Adipose tissue (tissue), 3 donors: ENCODE data around the gene CA5A. TPM values are rescaled to one million over a fixed set of nuclear protein-coding genes. Genes with fewer than 3 reads are reported as not detected.
"Not testable (repeated sequence)": the region's sequence is repeated elsewhere in the genome, so short reads cannot be mapped to it uniquely, and the experiment has no call there.

Experiments used
- H3K27ac ChIP-seq: one replicate; pipeline ENCODE4 v1.5.1; 2013; ENCODE audit warnings: low read depth, low read length
- WGBS, 3 donors: extraction: QIAGEN DNeasy Blood & Tissue Kit; methylation state at CpG; one replicate each; pipeline ENCODE4 v1.1.7; 2013; 5-methylcytosine and 5-hydroxymethylcytosine counted together
- polyA plus RNA-seq, 3 donors: library from polyadenylated mRNA; stranded (reverse); fragments of 200-250 nt; gene quantifications; one replicate each; pipeline ENCODE4 v1.2.3, GENCODE V29; 2013
- donor health status: healthy with polysubstance abuse.
- donor health status: Bipolar disorder and iron deficiency.
- donor health status: healthy.

CA5A gene
- polyA plus RNA-seq, 3 donors = not detected

DNA sequence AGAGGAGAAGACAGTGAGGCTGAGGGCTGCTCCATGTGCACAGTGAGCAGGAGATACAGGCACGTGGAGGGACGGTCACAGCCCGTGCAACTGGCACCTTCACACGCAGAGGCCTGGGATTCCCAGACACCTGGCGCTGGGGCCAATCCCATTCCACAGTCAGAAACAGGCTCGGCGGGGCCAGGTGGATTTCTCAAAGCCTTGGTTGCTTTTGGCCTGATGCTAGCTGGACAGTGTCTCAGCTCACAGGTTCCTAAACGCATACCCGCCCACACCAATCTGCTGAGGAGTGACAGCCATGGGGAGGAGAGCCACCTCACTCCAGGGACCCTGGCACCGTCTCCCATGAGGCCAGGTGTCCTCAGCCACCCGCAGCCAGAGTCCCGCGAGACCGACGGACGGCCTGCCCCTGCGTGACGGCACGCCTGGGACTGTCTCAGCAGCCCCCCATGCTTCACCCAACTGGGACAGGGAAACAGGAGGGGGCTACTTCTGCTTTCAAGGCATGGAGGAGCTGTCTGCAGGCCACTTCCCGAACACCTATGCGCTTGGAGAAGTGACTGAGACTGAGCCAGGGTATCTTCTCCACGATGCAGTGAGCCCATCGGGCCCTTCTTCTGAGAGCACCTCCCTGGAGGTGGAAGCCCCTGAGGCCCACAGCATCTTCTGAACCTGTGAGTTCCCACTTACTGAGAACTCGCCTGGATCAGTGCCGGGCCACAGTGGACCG is 73.6 kb downstream of the CA5A start:
- not testable (repeated sequence) for H3K27ac ChIP-seq
- 79 to 89% (median 82%) methylated on average over 26 of the region's 26 CpGs for WGBS, 3 donors

- 84 to 89% (median 85%) methylated on average over 17 to 18 of the region's 18 CpGs for WGBS, 3 donors
- not testable (repeated sequence) for H3K27ac ChIP-seq
These were observed 74.8 kb downstream of the CA5A start for GRCh38 chr16:87861300-87862099.

DNA sequence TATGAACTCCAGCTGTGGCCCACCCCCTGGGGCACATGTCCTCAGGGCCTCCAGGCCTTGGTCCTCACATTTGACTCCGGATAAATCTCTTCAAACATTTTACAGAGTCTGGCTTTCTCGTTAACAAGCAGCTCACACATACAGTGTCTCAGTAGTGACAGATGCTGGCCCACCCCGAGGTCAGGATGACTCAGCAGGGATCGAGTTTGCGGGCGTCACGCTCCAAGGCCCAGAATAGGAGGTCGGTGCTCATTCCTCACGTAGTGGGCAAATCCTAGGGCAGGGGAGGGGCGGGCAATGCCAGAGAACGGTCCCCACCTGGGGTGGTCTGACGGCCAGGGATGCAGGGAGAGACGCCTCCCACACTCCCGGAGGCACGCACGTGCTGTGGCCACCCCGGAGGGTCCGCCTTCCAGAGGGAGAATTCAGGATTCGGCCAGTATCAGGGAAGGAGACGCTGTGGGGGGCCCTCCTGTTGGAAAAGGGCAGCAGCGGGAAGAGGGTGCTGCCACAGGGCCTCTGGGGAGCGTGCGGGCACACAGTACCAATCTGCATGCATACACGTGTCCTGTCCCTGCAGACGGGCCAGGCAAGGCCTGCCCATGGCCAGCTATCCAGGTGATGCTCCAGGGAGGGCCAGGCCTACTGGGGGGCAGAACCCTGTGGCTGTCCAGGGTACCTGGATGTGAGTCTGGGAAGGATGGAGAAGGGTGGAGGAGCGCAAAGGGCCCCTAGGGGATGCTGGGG is 75.6 kb downstream of the CA5A start:
- H3K27ac ChIP-seq = no peak overlapping the region
- 65 to 83% (median 66%) methylated on average over 24 to 26 of the region's 26 CpGs for WGBS, 3 donors

- WGBS, 3 donors = 74 to 86% (median 76%) methylated on average over 27 of the region's 27 CpGs
- H3K27ac ChIP-seq = not testable (repeated sequence)
These were observed 78.0 kb downstream of the CA5A start for GRCh38 chr16:87858151-87858993.

GRCh38 chr16:87856791-87857228 is 79.5 kb downstream of the CA5A start:
- WGBS, 3 donors = 76 to 91% (median 82%) methylated on average over 15 of the region's 15 CpGs
- H3K27ac ChIP-seq = no peak overlapping the region

DNA sequence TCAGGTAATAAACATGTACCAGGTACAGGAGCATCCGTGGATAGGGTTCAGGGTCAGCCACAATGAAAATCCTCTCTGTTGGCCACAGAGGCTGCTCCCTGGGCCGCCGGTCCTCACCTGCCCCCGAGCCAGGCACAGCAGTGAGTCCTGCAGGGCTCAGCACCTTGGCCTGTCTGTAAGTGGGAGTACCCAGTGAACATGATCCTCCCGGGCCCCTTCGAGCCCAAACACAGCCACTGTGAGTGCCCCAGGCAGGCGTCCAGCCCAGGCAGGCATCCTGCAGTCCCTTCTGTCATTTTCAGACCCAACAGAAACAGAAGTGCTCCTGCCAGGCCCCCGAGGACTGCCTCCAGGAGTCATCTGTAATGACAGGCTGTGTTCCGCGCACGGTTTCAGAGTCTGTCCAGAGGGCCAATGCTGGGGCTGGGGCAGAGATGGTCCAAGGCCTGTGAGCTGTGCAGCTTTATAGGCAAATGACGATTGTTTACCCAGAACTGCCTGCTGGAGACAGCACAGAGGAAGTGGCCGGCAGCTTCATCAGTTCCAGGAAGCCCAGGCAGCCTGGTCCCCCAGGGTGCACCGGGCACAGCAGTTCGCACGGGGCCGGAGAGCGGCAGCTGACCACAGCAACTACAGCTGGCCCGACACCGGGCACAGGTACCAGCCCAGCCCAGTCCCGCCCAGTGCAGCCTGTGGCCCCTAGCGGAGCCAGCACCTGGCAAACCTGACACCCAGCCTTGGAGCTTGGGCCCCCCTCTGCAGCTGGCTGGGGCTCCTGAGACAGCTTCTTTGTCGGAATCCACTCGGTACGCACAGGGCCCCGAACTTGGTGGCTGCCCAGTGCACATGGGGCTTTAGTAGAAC is 80.2 kb downstream of the CA5A start:
- 54 to 85% (median 62%) methylated on average over 23 to 26 of the region's 26 CpGs for WGBS, 3 donors
- no peak overlapping the region for H3K27ac ChIP-seq

DNA sequence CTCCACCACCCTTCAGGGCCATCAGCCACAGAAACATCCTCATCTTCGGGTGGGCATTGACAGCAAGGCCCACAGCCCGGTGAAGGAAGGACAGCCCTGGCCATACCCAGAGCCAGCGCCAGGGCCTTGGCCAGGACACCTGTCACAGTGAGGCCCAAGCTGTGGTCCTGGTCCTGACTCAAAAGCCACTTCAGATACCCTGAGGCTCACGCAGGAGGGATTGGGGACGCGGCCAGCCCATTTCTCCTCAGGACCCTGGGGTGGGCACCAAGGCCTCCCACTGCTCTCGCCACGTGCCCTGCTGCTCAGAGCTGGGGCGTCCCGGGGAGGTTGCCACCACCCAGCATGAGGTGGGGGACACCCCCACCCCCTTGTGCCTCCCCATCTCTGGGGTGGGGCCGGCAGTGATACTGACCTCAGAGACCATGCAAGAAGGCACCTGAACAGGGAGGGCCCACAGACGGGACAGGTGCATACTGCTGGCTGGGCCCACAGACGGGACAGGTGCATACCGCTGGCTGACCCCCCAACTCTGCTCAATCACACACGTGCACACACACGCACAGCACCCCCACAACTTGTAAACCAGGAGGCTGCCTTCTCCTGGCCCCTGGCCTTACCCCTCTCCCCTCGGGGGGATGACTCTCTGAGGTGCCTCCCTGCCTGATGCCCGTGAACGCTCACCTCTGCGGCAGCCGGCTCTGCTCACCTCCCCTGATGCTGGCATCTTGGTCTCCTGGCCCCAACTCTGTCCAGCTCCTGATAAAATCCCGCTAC is 81.2 kb downstream of the CA5A start:
- H3K27ac ChIP-seq = no peak overlapping the region

GRCh38 chr16:87854053-87854906 is 82.0 kb downstream of the CA5A start:
- WGBS, 3 donors = 35 to 65% (median 54%) methylated on average over 16 to 21 of the region's 21 CpGs
- H3K27ac ChIP-seq = no peak overlapping the region

More for the DNA sequence above, 81.2 kb downstream of the CA5A start:
- 90 to 95% (median 92%) methylated on average over 21 to 22 of the region's 22 CpGs for WGBS, 3 donors

GRCh38 chr16:87853411-87854052 is 82.8 kb downstream of the CA5A start:
- 8 to 9% (median 9%) methylated on average over 25 of the region's 25 CpGs for WGBS, 3 donors
- H3K27ac ChIP-seq = no peak overlapping the region

DNA sequence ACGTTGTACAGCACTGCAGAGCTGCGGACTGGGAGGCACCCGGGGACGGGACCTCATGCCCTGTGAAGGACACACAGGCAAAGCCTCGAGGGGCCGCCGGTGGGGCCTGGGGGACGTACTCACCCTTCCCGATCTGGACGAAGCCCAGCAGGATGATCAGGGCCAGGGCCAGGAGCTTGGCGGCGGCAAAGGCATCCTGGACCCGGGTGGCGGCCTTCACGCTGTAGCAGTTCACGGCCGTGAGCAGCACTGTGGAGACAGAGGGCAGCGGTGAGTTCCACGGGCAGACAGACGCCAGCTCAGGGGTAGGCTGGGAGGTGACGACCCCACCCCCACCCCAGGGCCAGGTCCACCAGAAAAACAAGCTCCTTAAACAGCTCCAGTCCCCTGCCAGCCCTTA is 84.7 kb downstream of the CA5A start:
- H3K27ac ChIP-seq = no peak overlapping the region
- WGBS, 3 donors = 79 to 86% (median 81%) methylated on average over 20 to 21 of the region's 21 CpGs

DNA sequence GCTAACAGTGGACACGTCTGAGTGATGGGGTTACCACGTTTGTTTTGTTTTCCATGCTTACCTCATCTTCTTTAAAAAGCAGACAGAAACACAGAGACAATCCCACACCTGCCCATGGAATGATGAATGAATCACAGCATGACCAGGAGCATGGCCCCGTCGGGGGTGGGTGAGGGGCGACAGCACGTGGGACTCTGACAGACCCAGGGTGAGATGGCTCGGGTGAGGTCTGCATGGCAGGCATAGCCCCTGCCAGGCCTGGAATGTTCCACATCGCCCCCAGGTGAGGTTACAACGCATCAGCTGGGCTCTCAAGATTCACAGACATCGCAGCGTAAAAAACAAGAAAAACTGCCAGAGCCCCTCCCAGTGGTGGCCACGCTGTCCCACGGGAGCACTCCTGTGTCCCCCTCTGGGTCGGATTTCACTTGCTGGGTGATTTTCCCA is 85.2 kb downstream of the CA5A start:
- no peak overlapping the region for H3K27ac ChIP-seq
- WGBS, 3 donors = 78 to 83% (median 81%) methylated on average over 14 of the region's 14 CpGs

DNA sequence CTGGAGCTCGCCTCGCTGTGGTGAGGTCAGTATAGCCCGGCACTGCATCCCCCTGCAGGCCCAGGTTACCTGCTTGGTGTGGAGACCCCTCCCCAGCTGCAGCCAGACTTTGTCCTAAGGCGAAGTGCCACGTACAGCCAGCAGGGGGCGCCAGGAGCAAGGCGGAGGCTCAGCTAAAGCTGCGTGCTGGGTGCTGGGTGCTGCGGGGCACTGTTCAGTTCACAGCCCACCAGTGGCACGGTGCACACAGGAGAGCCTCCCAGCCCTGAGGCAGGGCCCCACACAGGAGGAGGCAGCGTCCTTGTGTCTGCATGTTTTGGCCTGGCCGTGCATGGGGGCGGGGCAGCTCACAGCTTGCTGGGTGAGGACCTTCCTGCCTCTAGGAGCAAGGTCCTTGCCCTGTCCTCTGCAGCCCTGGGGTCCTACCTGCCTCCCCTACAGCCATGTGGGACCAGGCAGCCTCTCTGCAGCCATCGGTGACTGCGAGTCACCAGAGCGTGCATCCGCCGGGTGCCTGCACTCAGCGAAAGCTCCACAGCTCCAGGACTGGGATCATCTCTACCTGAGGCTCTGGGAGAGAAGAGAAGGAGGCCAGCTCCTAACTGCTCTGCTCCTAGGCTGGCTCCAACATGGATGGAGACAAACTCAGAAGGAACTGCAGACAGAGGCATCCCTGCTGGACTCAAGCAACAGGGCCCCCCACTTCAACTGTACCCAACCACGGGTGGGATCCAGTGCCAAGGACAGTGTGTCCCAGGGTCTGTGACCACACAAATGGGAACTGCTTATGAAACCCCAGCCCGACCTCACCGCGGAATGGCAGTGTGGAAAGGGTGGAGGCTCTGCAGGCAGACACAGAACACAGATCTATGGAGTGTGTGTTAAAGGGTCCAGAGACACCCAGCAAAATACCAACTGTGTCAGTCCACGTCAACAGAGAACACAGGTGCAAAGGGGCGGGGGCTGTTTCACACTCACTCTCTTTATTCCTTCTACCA is 86.0 kb downstream of the CA5A start:
- WGBS, 3 donors = 47 to 56% (median 52%) methylated on average over 25 of the region's 25 CpGs
- no peak overlapping the region for H3K27ac ChIP-seq

DNA sequence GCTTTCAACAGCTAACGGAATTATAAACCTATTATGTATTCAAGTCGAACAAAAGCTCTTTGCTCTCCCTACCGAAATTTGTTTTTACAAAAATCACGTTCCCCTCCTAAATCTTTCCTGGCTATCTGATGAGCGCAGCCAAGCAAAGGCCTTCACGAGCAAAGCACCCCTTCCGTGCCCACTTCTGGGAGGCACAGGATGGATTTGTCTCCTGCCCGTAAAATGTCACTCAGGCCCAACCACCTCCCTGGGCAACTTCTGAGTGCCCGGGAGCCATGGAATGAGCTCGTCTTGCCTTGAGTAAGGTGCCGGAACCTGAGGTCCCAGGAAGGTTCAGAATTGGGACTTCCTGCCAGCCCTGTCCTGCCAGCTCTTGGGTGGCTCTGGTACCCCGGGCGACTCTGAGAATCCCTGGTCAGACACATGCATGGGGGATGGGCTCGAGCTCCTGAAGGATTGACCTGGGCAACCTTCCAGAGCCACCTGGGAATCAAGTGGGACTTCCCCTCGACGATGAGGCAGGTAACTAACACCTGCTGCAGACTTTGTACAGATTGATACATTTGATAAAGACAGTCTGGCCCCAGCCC is 86.8 kb downstream of the CA5A start:
- H3K27ac ChIP-seq = no peak overlapping the region

More for the DNA sequence above, 86.8 kb downstream of the CA5A start:
- WGBS, 3 donors = 65 to 86% (median 83%) methylated on average over 16 of the region's 16 CpGs
